ENCODE measurements around the gene FAM83G. TPM values are rescaled to one million over a fixed set of nuclear protein-coding genes. Genes with fewer than 3 reads are reported as not detected.

FAM83G gene
- total RNA-seq, 1 experiment from 2014 or later: 38.7 TPM

- Mint-ChIP-seq H3K27ac (no peak overlapping the region), H3K36me3 (ENCODE audit: insufficient read depth in 1 of 3, low read depth in 3 of 3) (no peaks in the 10 kb centered on the region), H3K27me3 (ENCODE audit: low read depth) (no peaks in the 10 kb centered on the region; the same call in 1 of the 2 replicates), H3K4me1 (peaks cover 8% of the 10 kb centered on the region in 2 experiments), H3K4me3 (no peak overlapping the region), H3K9me3 (no peaks in the 10 kb centered on the region)
- TF ChIP-seq, protein P1, sequence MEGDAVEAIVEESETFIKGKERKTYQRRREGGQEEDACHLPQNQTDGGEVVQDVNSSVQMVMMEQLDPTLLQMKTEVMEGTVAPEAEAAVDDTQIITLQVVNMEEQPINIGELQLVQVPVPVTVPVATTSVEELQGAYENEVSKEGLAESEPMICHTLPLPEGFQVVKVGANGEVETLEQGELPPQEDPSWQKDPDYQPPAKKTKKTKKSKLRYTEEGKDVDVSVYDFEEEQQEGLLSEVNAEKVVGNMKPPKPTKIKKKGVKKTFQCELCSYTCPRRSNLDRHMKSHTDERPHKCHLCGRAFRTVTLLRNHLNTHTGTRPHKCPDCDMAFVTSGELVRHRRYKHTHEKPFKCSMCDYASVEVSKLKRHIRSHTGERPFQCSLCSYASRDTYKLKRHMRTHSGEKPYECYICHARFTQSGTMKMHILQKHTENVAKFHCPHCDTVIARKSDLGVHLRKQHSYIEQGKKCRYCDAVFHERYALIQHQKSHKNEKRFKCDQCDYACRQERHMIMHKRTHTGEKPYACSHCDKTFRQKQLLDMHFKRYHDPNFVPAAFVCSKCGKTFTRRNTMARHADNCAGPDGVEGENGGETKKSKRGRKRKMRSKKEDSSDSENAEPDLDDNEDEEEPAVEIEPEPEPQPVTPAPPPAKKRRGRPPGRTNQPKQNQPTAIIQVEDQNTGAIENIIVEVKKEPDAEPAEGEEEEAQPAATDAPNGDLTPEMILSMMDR (conservative IDR thresholded peaks at IDR 0.05): no peak
- Histone ChIP-seq H4K8ac (replicated peaks; ENCODE audit: insufficient read length, low read depth, low read length) (no peak overlapping the region), H3T11ph (ENCODE audit: low read length) (no peak overlapping the region), H3K9me3 (ENCODE audit: control insufficient read depth, low read depth, low read length) (no peaks in the 10 kb centered on the region), H3K9ac (ENCODE audit: extremely low read depth, insufficient read length, low read length) (no peak overlapping the region), H2BK12ac (ENCODE audit: insufficient read length, low read depth, low read length) (no peak overlapping the region), H3K23ac (ENCODE audit: insufficient read length, low read depth, low read length) (no peak overlapping the region), H2AFZ (ENCODE audit: low read length) (no peak overlapping the region), H3K4me2 (ENCODE audit: insufficient read depth, insufficient read length, low read length) (no peak overlapping the region), H3K79me1 (ENCODE audit: insufficient read depth, low read depth, low read length, poor library complexity, severe bottlenecking) (no peaks in the 10 kb centered on the region), H2BK120ac (ENCODE audit: low read depth, low read length, poor library complexity, severe bottlenecking) (no peak overlapping the region), H3K79me2 (ENCODE audit: insufficient read depth, low read length) (no peaks in the 10 kb centered on the region), H3K4me1 (ENCODE audit: insufficient read depth, low read length) (no peaks in the 10 kb centered on the region), H2BK20ac (ENCODE audit: low read depth, low read length, poor library complexity, severe bottlenecking) (no peak overlapping the region), H2BK15ac (ENCODE audit: low read depth, low read length) (no peak overlapping the region), H4K91ac (ENCODE audit: insufficient read length, low read depth, low read length) (no peak overlapping the region), H3K14ac (ENCODE audit: insufficient read depth, low read length) (no peak overlapping the region), H2BK5ac (ENCODE audit: insufficient read length, low read length) (no peak overlapping the region), H2AK5ac (ENCODE audit: insufficient read length, low read length) (no peak overlapping the region), H3K18ac (ENCODE audit: insufficient read length, low read depth, low read length) (no peak overlapping the region), H3K27ac (ENCODE audit: insufficient read length, low read depth, low read length) (no peak overlapping the region), H3K4ac (ENCODE audit: low read depth, low read length) (no peak overlapping the region), H4K5ac (ENCODE audit: insufficient read length, low read depth, low read length) (no peak overlapping the region), H3K27me3 (ENCODE audit: insufficient read depth, low read length) (no peaks in the 10 kb centered on the region), H3K23me2 (ENCODE audit: insufficient read length, low read depth, low read length, poor library complexity, severe bottlenecking) (no peaks in the 10 kb centered on the region), H4K20me1 (ENCODE audit: control insufficient read depth, insufficient read depth, insufficient read length) (no peaks in the 10 kb centered on the region), H3K56ac (ENCODE audit: insufficient read length, low read depth, low read length) (no peak overlapping the region)
- WGBS (ENCODE audit: extremely low coverage, insufficient read length, low lambda C conversion rate): no CpG with 5 or more reads among the region's 4 CpGs
- DNase-seq: no peak
These were observed 46.7 kb downstream of the FAM83G start for GRCh38 chr17:18957831-18958230.
